ENCODE results near the gene PLLP.

The PLLP gene

DNA sequence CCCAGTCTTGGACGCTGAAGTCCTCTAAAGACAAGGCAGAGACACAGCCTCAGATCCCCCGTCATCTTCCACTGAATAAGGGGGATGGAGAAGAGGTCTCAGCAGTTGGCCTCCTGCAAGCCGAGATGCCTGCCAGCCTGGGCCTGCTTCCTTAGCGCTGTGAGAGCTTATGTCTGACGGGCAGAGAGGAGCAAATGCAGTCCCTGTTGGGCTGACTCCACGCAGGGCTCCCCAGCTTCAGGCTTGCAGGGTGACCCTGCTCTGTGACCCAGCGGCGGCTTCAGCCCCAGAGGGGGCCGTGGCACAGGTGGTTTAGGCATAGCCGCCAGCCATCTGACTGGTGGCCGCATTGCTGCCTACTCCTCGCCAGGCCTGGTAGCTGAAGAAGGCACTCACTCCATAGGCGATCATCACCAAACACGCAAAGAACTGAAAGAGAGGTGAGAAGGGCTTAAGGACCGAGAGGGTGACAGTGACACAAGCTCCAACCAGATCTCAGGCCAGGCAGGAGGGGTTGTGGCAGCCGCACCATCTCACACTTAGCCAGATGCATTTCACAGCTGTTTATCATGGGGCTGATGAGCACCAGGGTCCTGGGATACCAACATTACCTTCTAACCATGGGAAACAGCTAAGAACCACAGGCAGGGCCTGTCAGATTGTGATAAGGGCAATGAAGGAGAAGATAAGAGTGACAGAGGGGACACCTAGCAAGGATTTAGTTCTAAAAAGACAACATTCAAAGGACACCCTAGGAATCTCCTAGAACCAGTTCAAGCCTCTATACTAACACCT, 27.7 kb downstream of the PLLP start:
- no peak for DNase-seq

DNA sequence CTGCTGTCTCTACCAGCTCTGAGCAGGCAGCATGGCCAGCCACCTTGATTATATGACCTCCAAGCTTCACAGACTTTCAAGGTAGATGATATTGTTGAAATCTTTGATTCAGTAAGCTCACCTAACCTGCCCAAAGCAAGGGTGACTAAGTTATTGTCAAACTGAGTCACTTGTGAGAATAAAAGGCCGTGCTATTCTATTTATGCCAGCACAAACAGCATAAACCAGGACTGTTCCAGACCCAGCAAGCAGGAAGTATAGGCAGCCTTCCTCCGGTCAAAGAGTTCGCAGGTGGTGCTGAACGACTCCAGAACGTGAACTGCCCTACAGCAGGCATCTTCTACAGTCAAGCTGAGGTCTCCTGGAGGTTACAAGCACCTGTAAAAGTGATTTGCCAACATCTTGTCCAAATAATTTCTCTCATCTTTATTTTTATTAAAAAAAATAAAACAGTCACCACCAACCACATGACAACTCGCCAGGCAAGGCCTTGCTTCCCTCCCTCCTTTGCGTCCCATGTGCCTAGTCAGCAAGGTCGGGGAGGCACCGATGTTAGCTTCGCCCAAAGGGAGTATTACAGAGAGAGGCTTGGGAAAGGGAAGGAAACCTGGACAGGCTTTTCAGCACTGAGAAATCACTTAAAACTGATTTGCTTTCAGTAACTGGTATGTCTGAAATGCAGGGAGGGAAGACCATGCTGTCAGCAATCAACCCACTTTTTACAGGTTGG, 28.6 kb downstream of the PLLP start:
- DNase-seq, result no peak

DNA sequence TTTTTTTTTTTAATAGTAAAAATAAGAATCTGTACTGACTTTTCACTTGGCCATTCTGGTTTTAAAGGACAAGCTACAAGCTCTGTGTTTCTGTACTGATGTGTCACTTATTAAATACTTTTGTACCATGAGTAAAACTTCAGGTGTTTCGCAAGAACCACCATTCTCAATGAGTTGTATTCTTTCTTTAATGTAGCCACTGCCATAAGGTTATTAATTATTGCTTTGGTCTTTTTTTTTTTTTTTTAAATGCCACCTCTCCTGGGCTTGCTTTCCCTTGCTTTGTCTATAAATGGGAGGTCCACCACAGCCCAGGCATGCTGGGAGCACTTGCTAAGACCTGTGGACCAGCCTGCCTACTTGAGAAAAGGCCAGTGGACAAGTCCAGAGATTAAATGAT, 31.0 kb downstream of the PLLP start:
- no peak for DNase-seq

DNA sequence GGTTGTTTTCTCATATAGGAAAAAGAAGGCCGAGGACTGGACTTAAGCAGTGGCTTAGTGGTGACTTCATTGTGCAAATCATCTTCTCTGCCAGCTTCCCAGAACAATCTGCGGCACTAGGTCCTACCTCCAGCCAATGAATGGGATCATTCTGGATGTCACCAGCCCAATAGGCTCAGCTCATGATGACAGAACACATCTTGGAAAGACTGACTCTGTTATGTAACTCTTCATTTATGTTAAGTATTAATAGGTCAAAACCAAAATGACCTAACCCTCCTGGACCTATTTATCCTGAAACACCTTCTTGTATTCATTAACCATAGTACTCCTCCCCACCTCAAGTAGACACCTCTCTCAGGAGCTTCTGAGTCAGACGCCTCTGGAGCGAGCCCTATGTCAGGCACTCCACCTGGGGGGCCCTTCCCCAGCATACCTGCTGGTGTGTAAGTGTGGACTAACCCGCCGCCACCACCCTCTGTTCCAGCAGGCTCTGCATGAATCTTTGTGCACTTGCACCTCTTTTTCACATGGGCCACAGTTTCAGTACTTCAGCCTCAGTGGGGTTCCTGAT, 32.2 kb downstream of the PLLP start:
- no peak for DNase-seq

DNA sequence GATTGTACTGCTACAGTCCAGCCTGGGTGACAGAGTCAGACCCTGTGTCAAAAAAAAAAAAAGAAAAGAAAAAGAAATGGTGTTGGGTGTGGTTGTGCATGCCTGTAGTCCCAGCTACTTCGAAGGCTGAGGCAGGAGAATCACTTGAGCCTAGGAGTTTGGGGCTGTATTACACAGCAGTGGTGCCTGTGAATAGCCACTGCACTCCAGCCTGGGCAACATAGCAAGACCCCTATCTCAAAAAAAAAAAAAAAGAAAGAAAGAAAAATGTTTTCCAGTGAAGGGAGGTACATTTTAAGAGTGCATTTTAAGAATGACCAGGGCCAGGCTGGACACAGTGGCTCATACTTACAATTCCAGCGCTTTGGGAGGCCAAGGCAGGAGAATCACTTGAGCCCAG, 33.1 kb downstream of the PLLP start:
- DNase-seq, result no peak

DNA sequence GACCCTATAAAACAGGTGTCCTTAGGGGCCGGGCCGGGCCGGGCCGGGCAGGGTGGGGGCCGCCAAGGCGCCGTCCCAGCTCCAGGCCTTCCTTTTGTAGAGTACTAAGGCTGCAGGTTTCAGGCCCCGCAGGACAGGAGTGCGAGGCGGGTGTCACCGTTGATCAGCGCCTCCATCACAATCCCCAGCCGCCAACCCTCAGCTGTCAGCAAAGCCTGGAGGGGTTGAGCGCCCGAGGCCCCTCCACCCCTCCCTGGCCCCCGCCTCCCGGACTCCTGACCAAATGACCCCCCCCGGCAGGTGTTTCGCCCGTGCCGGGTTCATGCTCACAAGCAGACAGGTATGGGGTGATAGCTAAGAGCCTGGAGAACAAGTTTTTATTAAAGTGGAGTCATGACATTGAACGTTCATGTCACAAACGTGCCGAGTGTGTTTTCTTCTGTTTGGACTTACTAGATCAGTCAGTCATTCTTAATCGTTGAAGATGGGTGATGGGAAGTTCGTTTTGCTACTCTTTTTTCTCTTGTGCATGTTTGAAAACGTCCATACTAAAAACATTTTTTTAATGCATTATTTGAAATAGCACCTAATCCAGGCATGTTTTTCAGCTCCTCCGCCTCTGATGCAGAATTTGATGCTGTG, 38.9 kb downstream of the PLLP start:
- DNase-seq, result no peak

DNA sequence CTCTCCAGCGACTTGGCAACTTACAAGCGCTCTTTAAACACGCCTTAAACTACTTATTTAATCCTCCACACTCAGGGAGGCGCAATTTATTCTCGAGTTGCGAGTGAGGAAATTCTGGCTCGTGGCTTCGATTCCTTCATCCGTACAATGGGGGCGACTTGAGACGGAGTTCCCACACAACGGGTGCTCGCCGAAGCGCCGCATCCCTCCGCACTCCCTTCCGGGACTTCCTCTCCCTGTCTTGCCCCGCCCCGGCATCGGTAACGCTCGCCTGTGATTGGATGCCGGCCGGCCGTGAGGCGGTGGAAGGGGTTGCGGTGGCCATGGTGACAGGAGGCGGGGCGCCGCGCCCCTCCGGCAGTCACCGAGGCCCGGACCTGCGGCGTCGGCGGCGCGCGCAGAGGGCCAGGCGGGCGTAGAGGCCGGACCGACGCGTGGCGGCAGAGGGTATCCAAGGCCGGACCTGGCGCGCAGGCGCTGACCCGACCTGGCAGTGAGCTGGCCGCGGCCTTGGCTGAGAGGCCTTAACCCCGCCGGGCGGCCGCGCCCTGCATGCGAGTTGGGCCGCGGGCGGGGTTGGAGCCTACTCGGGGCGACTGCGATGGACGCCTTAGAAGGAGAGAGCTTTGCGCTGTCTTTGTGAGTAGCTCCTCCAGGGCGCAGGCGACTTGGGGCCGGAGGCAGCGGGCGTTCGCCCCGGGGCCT, 39.6 kb downstream of the PLLP start, which contains the start of gene ARL2BP:
TSS of gene ARL2BP (plus strand) at position 493 of the 705 bp plus-strand sequence. CDS start at position 602, 109 bp downstream.
- DNase-seq, result peak; percentile 97

DNA sequence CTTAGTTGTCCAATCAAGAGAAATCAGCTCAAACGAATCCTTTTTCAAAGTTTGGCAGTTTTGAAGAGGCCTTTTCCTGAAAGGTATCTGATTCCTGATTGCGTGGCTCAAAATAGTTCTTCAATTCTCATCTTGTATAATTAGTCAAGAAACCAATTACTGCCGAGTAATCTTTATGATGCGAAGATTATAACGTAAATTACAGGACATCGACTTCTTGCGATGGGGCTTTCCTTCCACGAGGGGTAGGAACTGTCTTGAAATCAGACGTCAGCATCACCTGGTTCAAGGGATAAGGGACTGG, 40.1 kb downstream of the PLLP start:
- DNase-seq, result no peak

DNA sequence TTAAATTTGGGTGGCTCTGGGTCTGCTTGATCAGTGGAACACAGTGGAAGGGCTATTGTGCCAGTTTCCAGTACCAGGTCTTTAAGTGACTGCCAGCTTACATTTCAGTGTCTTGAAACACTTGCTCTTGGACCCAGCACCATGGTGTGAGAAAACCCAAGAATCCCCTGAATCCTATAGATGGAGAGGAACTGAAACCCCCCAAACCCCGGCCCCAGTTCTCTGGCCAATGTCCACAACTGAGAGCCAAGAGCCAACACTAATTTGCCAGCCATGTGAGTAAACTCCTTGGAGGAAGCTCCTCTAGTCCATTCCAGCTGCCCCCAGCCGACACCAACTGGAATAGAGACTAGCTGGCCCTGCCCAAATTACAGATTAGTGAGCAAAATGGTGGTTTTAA, 41.8 kb downstream of the PLLP start:
- DNase-seq, result no peak

DNA sequence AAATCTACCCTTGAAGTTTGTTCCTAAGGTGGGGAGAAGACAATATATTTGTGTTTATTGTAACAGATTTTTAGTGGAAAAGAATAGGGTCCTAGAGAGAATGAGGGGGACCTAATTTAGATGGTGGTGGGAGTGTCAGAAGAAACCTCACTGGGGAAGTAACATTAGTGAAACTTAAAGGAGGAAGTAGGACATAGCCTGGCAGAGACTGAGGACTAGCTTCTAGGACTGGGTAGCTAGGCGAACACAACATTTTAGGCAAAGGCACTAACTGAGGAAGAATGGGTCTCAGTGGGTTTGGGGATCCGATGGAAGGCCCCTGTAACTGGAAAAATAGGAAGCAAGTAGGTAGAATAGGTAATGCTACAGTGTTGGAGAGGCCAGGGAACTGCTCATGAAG, 43.6 kb downstream of the PLLP start:
- DNase-seq, result no peak

DNA sequence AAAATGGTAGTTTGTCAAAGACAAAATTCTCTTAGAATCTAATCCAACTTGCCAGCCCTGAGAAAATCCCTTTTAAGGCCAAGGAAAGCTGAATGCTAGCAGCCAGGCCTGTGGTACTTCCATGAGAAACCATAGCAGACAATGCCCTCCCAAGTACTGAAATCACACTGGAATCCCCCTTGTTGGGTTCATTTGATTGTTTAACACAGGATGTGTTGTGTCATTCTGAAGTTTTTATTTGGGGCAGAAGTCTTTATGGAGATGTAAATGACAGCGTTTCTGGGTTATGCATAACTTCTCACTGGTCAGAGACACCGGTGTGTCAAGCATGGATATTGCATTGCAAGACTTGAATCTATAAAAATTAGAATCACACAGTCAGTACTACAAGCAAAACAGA, 45.4 kb downstream of the PLLP start:
- no peak for DNase-seq

DNA sequence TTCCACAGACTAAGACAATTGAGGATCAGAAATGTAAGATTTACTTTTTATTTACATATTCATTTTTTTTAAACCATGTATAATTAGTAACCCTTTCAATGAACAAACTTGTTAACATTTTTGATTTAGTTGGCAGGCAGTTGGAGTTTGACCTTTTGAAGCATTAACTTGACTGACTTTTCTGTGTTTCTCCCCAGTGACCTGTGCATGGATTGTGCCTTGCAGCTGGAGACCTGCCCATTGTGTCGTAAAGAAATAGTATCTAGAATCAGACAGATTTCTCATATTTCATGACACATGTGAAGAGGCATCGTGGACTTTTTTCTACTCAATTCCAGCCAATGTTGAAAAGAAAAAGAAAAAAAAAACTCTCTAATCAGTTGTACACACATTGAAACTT, 45.8 kb downstream of the PLLP start:
- no peak for DNase-seq

DNA sequence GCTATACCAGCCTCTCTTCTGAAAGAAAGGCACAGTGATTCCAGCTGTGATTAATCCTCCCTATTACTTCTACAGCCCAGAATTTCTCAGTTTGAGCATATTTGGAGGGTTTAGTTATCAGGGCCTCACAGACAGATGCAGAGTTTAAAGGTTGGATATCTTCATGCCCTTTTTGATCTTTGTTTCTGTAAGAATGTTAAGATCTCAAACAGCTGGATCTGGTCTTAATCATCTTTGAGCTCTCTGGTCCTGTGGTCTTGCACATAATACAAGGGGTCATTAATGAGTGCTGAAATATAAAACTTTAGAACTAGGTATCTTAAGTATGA, 48.5 kb downstream of the PLLP start:
- no peak for DNase-seq

DNA sequence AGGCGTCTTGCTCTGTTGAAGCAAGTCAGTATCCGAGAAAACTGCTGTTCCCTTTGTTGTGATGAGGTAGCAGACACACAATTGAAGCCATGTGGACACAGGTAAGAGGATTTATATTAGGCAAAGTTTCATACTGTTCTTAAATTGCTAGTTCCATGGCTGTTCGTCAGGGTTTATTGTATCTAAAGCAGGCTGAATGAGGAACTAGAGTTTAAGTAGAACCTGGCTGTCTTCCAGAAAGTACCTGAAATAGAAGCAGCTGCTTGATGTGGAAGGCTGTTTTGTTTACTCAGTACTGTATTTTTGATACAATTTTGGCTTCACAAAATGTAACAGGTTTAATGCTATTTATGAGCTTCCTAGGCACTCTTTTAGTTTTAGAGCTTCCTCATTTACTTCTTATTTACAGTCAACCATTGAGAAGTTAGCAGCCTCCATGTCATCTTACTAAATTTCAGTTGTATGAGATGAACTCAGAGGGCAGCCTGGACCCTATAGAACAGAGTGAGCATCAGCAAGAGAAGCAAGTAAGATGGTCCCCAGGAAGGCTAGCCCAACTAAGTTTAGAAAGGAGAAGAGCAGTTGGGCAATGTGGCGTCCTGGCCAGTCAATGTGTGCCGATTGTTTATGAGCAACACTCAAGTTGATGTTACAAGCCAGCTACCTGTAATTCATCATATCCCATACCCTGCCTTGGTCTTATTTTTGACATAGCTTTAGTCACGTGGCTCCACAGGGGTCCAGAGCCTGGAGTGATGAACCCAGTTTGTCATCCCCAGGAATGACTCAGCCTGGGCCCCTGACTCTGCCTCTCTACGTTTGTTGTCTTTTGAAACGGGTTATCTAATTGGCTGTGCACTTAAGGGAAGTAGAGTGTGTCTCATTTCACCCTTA, 49.1 kb downstream of the PLLP start:
- peak; percentile 93 for DNase-seq

DNA sequence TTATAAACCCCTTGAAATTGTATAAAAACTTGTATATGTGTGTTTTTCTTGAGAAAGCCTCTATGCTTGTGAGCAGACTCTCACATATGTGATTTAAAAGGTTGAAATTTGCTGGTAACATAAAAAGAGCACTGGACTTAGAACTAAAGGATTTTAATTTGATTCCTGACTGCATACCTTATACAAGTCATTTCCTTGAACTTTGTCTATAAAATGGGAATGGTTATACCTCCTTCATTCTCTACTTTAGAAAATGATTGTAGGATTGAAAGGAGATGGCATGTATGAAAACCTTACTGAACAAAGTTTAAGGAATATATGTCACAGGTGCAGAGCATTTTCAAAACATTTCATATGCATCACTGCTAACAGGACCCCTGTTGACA, 49.8 kb downstream of the PLLP start:
- DNase-seq, result no peak

DNA sequence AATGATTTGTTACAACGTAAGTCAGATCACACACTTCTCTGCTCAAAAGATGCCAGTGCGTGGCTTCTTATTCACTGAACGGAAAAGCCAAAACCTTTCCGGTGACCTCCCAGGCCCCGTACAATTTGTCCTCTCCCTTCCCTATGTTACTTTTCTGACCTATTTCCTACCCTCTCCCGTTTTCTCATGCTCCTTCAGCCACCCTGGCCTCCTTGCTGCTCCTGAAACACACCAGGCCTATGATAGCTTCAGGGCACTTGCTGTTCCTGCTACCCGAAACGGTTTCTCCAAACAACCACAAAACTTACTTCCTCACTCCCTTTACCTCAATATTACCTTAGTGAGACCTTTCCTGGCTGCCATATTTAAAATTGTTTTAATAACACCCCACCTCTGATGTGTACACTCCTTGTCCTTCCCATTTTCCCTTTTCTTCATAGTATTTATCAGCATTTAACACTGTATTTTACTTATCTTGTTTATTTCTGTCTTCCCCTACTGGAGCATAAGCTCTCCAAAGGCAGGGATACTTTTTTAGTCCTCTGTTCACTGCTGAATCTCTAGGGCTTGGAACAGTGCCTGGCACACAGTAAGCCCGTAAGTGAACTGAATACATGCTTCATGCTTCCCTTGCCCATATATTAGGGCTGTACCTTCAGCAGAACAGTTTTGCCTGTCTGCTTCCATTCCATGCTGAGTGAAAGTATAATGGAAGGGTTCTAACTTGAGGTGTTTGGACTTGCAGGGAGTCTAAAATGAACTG, 50.3 kb downstream of the PLLP start:
- no peak for DNase-seq

DNA sequence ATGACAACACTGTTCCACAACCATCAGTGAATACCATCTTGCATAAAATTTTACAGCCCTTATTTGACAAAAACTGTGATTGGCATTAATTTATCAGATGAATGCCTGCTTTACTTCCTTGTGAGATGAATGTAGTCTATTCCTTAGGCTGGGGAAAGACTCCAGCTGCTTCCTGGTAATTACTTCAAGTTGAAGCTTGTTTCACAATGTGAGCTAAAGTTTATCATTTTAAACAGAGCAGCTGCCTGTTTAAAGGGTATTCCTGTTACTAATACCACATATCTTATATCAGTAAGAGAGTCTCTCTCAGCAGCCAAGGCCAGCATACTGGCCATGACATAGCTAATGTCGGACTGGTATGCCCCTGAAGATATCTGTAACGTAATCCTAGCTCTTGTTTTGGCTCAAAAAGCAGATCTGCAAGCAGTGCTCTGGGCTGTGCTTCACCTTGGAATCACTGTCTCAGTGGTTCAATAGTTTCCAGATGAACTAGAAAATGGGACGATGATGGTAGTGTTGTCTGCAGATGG, 52.6 kb downstream of the PLLP start:
- DNase-seq, result no peak

DNA sequence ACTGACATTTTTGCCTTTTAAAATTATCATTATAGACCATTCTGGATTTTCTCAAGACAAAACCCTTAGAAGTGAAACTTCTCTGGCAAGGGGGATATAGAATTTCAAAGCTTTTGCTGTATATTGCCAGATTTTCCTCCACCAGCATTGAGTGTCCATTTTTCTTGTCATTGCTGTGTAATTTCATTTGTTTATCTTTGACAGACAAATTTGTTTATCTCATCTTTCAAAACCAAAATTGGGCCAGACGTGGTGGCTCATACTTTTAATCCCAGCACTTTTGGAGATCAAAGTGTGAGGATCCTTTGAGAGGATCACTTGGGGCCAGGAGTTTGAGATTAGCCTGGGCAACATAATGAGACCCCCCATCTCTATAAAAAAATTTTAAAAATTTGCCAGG, 55.4 kb downstream of the PLLP start:
- no peak for DNase-seq

DNA sequence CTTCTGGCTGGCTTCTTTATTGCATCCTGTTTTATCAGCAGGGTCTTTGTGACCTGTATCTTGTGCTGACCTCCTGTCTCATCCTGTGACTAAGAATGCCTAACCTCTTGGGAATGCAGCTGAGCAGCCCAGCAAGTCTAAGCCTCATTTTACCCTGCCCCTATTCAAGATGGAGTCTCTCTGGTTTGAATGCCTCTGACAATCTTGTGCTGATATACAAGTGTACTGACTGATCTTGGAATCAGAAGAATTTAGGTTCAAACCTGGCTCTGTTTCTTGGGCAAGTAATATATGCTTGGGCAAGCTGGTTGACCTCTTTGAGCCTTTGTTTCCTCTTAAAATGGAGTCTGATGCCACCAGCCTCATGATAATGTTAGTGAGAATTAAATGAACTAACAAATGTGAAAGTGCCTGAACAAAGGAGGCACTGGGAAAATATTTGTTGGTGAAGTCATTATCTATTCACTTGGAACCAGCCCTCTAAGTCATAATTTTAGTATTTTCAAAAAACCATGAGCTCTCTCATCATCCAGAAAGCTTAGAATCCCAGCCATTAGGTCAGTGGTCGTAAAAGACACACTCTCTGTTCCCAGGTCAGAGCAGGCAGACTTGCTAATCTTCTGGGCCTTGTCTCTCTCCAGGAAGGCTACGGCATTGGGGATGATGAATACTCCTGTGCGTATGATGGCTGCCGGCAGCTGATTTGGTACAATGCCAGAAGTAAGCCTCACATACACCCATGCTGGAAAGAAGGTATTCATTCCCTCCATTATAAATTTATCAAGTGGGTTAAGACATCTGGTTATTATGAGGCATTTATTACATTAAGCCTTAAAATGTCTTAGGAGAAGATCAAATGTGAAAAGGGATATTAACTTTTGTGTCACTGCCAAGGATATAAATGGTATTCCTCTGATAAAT, 57.5 kb downstream of the PLLP start:
- DNase-seq, result no peak

DNA sequence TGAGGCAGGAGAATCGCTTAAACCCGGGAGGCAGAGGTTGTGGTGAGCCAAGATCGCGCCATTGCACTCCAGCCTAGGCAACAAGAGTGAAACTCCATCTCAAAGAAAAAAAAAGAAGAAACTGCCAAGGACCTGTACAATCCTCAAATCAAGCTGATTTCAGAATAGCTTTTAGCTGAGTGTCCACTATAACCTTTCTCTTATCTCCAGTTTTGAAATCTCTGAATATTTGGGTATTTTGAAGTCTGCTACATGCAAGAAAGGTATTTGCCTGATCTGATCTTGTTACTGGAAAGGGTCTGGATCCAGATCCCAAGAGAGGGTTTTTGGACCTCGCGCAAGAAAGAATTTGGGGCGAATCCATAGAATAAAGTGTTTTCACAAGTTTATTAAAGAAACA, 58.5 kb downstream of the PLLP start:
- DNase-seq, result no peak

All from fibroblast of skin of back (primary cell).